ENCODE results near the gene TIGD1. TPM values are rescaled to one million over a fixed set of nuclear protein-coding genes. Genes with fewer than 3 reads are reported as not detected.

Gene TIGD1
- polyA plus RNA-seq, 3 donors, result 1.6 to 4.1 (median 2.1) TPM

DNA sequence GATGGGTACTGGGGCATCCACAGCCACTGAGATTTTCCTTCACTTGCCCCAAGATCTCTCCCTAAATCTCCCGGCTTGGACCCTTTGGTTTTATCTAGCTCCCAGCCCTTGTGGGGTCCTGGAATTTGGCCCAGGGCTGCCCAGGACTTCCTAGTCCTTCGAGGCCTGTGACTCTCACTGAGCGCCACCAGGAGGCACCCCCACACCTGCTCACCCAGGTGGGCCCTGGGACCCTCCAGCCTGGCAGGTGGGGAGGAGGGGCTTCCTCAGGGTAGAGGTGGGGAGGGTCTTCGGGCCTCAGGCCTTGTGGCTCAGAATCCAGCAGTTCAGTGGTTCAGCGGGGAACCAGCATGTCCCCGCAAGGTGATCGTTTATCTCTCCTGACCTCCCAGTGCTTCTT lies 42.1 kb downstream of the TIGD1 start:
- H3K36me3 Mint-ChIP-seq, result no peaks in the 10 kb centered on the region

DNA sequence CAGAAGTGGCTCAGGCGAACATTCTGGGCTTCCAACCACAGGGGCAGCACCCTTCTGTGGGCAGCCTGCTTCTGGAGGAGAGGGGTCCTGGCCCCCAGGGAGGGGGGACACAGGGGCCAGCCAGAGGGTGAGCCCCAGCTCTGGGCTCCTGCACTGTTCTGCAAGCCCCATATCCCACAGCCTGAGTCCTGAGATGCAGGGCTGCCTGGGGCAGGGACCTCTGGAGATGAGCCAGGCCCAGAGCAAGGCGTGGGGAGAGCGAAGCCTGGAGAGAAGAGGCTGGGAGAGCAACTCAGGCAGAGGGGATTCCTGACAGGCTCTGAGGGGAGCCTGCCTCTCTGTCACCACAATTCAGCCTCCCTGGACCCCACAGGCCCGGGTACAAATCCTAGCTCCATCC lies 43.6 kb downstream of the TIGD1 start:
- no peak overlapping the region for H3K27ac ChIP-seq (ENCODE audit: low read depth in 1 of 2, low read length in 2 of 2)
- peaks cover 40 to 61% (median 56%) of the 10 kb centered on the region in 3 donors for H3K27me3 Mint-ChIP-seq (ENCODE audit: low read depth in 3 of 3)
- no peak overlapping the region for H3K4me2 ChIP-seq (replicated peaks; ENCODE audit: extremely low read depth, low read length, poor library complexity, severe bottlenecking)
- no peaks in the 10 kb centered on the region for H4K20me1 ChIP-seq (ENCODE audit: insufficient read depth, low read length)
- 83% methylated on average over 2 of the region's 4 CpGs for WGBS (ENCODE audit: insufficient coverage)
- no peak for DNase-seq
- H3K4me3 Mint-ChIP-seq, result no peak overlapping the region
- H3K4me1 Mint-ChIP-seq, result peaks cover 2% of the 10 kb centered on the region
- TF ChIP-seq, protein P1, sequence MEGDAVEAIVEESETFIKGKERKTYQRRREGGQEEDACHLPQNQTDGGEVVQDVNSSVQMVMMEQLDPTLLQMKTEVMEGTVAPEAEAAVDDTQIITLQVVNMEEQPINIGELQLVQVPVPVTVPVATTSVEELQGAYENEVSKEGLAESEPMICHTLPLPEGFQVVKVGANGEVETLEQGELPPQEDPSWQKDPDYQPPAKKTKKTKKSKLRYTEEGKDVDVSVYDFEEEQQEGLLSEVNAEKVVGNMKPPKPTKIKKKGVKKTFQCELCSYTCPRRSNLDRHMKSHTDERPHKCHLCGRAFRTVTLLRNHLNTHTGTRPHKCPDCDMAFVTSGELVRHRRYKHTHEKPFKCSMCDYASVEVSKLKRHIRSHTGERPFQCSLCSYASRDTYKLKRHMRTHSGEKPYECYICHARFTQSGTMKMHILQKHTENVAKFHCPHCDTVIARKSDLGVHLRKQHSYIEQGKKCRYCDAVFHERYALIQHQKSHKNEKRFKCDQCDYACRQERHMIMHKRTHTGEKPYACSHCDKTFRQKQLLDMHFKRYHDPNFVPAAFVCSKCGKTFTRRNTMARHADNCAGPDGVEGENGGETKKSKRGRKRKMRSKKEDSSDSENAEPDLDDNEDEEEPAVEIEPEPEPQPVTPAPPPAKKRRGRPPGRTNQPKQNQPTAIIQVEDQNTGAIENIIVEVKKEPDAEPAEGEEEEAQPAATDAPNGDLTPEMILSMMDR (IDR thresholded peaks at IDR 0.05), result no peak
- intact Hi-C loops (cut with micrococcal nuclease), result no loop called here
- no peaks in the 10 kb centered on the region for H3K79me2 ChIP-seq (ENCODE audit: insufficient read depth, low read length)
- no peak overlapping the region for H2AFZ ChIP-seq (ENCODE audit: insufficient read depth, low read depth, low read length, poor library complexity, severe bottlenecking)
- H3K4me3 ChIP-seq (replicated peaks in 1 of 3; ENCODE audit: low read depth in 2 of 3, low read length in 3 of 3), result no peak overlapping the region
- H3K27ac Mint-ChIP-seq, result no peak overlapping the region
- no peaks in the 10 kb centered on the region for H3K36me3 Mint-ChIP-seq
- H3K27me3 ChIP-seq (ENCODE audit: control insufficient read depth in 2 of 2, insufficient read depth in 2 of 2, low read length in 2 of 2), result peaks cover 15 to 30% of the 10 kb centered on the region in 2 donors
- no peak overlapping the region for H3K9ac ChIP-seq (ENCODE audit: insufficient read depth, low read length, poor library complexity, severe bottlenecking)
- H3K9me3 ChIP-seq (replicated peaks in 1 of 2; ENCODE audit: control insufficient read depth in 1 of 2, insufficient read depth in 1 of 2, low read length in 2 of 2), result peaks cover 0 to 11% of the 10 kb centered on the region in 2 donors
- H3K9me3 Mint-ChIP-seq, result peaks cover 0 to 6% (median 3%) of the 10 kb centered on the region in 7 donors
- H3K4me1 ChIP-seq (ENCODE audit: control insufficient read depth in 1 of 2, insufficient read depth in 2 of 2, low read length in 2 of 2), result no peaks in the 10 kb centered on the region
- no peaks in the 10 kb centered on the region for H3K36me3 ChIP-seq (replicated peaks in 1 of 2; ENCODE audit: control insufficient read depth in 1 of 2, insufficient read depth in 2 of 2, low read length in 2 of 2)

More for the DNA sequence above, 42.1 kb downstream of the TIGD1 start:
- Histone ChIP-seq H4K20me1 (ENCODE audit: insufficient read depth, low read length) (no peaks in the 10 kb centered on the region), H3K36me3 (replicated peaks in 1 of 2; ENCODE audit: control insufficient read depth in 1 of 2, insufficient read depth in 2 of 2, low read length in 2 of 2) (no peaks in the 10 kb centered on the region), H3K4me2 (replicated peaks; ENCODE audit: extremely low read depth, low read length, poor library complexity, severe bottlenecking) (no peak overlapping the region), H3K27ac (ENCODE audit: low read depth in 1 of 2, low read length in 2 of 2) (no peak overlapping the region), H3K27me3 (ENCODE audit: control insufficient read depth in 2 of 2, insufficient read depth in 2 of 2, low read length in 2 of 2) (peaks cover 15 to 20% of the 10 kb centered on the region in 2 donors), H3K79me2 (ENCODE audit: insufficient read depth, low read length) (no peaks in the 10 kb centered on the region), H3K9ac (ENCODE audit: insufficient read depth, low read length, poor library complexity, severe bottlenecking) (no peak overlapping the region), H3K4me3 (replicated peaks in 1 of 3; ENCODE audit: low read depth in 2 of 3, low read length in 3 of 3) (no peak overlapping the region), H3K4me1 (ENCODE audit: control insufficient read depth in 1 of 2, insufficient read depth in 2 of 2, low read length in 2 of 2) (no peaks in the 10 kb centered on the region), H2AFZ (ENCODE audit: insufficient read depth, low read depth, low read length, poor library complexity, severe bottlenecking) (no peak overlapping the region), H3K9me3 (replicated peaks in 1 of 2; ENCODE audit: control insufficient read depth in 1 of 2, insufficient read depth in 1 of 2, low read length in 2 of 2) (peaks cover 0 to 11% of the 10 kb centered on the region in 2 donors)
- Mint-ChIP-seq H3K27me3 (ENCODE audit: low read depth in 3 of 3) (peaks cover 30 to 47% (median 40%) of the 10 kb centered on the region in 3 donors), H3K4me1 (no peaks in the 10 kb centered on the region), H3K9me3 (peaks cover 0 to 4% (median 0%) of the 10 kb centered on the region in 7 donors), H3K4me3 (no peak overlapping the region), H3K27ac (no peak overlapping the region)
- TF ChIP-seq, protein P1 (IDR thresholded peaks at IDR 0.05), result no peak
- intact Hi-C loops (cut with micrococcal nuclease), result no loop called here
- WGBS (ENCODE audit: insufficient coverage), result 90% methylated on average over 4 of the region's 7 CpGs
- DNase-seq, result no peak
